Fibroblast of villous mesenchyme (primary cell): ENCODE data around the gene PCNA. TPM values are rescaled to one million over a fixed set of nuclear protein-coding genes. Genes with fewer than 3 reads are reported as not detected.

Experiments
- DNase-seq: peaks from one replicate; pipeline ENCODE4 v3.0.0-alpha.2; 2010; ENCODE audit warnings: low read depth
- H3K4me3 ChIP-seq: 2 replicates; pipeline ENCODE4 v1.5.1; 2011; ENCODE audit warnings: low read depth, mild to moderate bottlenecking, low read length
- total RNA-seq: library from RNA; depleted of rRNA; stranded (reverse); fragments of >200 nt; gene quantifications from 2 replicates; pipeline ENCODE4 v1.2.3, GENCODE V29; 2012
- TF ChIP-seq, protein P1 (sequence below): IDR thresholded peaks from 2 replicates; pipeline ENCODE4 v1.5.1; 2012; ENCODE audit warnings: low read depth, mild to moderate bottlenecking, low read length; ENCODE audit not compliant: insufficient read depth

The PCNA gene
- total RNA-seq, 1 donor: 121 TPM

DNA sequence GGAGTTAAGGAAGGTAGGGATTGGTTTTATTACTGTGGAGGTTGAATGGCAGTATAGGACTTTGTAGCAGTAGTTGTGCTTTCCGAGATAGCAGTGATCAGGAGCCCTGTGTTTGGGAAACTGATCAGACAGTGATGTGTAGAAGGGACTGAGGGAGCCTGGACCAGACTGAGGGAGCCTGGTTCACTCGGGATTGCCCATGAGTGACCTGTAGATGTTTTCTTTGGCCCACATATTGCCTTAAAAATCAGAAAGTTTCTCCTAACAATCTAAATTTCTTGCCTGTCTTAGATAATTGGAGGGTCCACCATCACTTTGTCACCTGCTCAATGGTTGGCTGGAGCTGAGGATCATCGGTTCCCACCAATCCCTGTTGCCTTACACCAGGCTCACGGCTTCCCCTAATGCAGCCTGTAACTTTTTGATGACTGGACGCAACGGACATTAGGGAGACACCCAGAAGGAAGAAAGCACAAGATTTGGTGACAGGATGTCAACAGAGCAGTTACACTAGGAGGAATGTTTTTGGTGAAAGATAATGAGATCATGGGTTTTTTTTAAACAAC is 8.2 kb upstream of the PCNA start:
- TF ChIP-seq, protein P1, sequence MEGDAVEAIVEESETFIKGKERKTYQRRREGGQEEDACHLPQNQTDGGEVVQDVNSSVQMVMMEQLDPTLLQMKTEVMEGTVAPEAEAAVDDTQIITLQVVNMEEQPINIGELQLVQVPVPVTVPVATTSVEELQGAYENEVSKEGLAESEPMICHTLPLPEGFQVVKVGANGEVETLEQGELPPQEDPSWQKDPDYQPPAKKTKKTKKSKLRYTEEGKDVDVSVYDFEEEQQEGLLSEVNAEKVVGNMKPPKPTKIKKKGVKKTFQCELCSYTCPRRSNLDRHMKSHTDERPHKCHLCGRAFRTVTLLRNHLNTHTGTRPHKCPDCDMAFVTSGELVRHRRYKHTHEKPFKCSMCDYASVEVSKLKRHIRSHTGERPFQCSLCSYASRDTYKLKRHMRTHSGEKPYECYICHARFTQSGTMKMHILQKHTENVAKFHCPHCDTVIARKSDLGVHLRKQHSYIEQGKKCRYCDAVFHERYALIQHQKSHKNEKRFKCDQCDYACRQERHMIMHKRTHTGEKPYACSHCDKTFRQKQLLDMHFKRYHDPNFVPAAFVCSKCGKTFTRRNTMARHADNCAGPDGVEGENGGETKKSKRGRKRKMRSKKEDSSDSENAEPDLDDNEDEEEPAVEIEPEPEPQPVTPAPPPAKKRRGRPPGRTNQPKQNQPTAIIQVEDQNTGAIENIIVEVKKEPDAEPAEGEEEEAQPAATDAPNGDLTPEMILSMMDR: no peak
- no peak for DNase-seq
- peak overlapping the region; percentile 87 for H3K4me3 ChIP-seq

DNA sequence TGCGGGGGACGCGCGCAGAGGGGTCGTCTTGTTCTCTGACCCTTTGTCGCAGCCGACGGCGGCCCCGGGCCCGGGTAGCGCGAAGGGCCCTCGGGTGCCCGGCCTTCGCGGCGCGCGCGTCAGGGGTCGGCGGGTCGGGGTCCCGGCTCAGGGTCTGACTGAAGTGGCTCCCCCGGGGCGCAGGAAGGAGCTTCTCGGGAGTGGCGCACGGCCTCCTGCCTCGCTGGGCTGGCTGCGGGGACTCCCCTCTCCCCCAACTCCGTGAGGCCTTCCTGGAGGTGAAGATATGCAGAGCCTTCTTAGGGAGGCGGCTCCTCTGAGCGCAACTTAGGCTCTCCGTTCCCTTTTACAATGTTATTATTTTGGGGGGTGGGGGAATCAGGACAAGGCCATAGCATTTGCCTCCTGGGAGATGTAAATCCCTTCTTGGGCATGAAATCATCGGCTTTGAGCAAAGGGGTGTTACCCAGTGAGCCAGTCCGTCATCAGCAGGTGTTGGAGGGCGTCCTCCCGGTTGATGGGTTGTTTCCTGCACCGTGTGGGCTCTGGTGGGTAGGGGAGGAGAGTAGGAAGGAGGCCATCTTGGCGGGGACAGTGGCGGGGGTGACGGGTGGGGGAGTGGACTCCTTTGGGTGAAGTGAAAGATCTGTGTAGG is 7.6 kb upstream of the PCNA start:
- TF ChIP-seq, protein P1: no peak
- H3K4me3 ChIP-seq: peak overlapping the region; percentile 87
- DNase-seq: peak; percentile 54

DNA sequence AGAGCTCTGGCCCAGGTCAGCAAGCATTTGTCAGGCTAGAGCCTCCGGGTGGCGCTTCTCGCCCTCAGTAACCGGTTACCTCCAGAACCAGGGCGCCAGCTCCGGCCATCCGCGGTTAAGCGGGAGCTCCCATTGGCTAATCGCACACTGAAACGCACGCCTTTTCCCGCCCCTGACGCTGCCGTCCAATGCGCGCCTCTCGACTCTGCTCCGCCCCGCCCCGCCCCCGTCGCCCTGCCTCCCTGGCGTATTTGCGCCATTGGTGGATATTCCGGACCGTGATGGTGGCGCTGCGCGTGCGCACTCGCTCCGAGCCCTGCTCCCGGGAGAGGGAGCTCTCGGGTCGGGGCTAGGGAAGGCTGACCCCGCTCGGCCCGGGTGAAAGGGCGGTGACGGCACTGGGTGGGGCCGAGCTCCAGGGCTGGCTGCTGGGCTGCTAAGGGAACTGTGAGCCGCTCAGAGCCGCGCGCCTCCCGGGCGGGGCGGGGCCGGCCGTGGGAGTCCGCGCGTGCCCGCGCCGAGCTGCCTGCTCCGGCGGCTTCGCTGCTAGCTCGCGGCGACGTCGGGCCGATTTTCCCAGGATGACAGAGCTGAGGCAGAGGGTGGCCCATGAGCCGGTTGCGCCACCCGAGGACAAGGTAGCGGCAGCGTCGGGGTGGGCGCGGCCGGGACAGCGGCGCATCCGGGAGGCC is 6.9 kb upstream of the PCNA start, which contains the start of gene CDS2:
Gene CDS2 (plus strand): TSS at position 497 of the 692 bp plus-strand sequence. CDS start 85 bp downstream, at position 582.
- peak within 1 kb of the TSS; percentile 87 for H3K4me3 ChIP-seq
- TF ChIP-seq, protein P1: peak; percentile 43
- DNase-seq: peak; percentile 99

DNA sequence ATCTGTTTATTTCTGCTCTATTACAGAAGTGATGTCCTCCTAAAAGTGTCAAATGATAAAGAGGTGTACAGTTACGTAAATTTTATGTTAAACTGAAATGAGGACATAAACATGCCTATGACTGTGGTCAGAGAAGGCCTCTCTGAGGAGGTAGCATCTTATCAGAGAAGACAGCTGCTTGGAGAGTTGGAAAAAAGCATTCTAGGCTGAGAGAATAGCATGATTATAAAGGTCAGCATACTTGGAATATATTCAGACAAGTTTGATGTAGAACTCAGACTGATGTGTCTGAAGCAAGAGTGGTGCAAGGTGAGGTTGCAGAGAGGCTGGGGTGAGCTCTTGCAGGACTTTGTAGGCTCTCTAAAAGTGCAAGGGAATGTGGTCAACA is 3.1 kb upstream of the PCNA start:
- no peak overlapping the region for H3K4me3 ChIP-seq
- DNase-seq: peak; percentile 40
- TF ChIP-seq, protein P1: no peak

DNA sequence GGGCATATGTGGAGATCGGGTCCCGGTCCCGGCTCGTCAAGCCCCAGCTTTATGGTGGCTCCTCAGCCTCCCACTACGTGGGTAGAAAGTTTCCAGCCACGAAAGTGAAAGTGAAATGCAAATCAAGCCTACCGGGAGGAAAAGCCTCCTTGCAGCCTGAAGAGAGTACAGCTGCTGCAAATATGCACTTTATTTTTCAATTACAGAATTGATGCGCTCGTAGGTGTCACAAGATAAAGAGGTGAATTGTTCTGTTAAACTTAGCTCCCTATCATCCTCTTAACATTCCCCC is 373 bp upstream of the PCNA start:
- no peak for DNase-seq
- TF ChIP-seq, protein P1: no peak
- H3K4me3 ChIP-seq: peak overlapping the region; percentile 98

DNA sequence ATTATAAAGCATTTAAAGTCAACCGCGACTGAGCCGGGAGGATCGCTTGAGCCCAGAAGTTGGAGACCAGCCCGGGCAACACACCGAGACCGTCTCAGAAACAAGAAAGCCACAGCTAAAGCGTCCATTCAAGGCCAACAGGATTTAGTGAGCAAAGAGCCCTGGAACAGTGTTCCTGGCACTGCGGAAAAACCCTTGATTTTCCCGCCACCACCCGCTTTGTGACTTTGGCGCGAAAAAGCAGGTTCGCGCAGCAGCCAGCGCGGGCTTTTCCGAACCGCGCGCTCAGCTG is 669 bp downstream of the PCNA start:
- DNase-seq: no peak
- TF ChIP-seq, protein P1: no peak
- peak overlapping the region; percentile 98 for H3K4me3 ChIP-seq
